IPS-15b (cell line): ENCODE data around the gene SAP30.

ENCODE experiments used
- H3K27me3 ChIP-seq: one replicate; pipeline ENCODE4 v1.6.1; 2013; ENCODE audit warnings: low read length; ENCODE audit not compliant: control insufficient read depth, insufficient read depth
- H3K36me3 ChIP-seq: one replicate; pipeline ENCODE4 v1.6.1; 2013; ENCODE audit warnings: low read length; ENCODE audit not compliant: control insufficient read depth, insufficient read depth
- H3K4me1 ChIP-seq: one replicate; pipeline ENCODE4 v1.6.1; 2013; ENCODE audit warnings: mild to moderate bottlenecking, low read length; ENCODE audit not compliant: control insufficient read depth, insufficient read depth
- H3K4me3 ChIP-seq: one replicate; pipeline ENCODE4 v1.5.1; 2013; ENCODE audit warnings: low read depth, low read length
- H3K9ac ChIP-seq: one replicate; pipeline ENCODE4 v1.6.1; 2013; ENCODE audit warnings: low read depth, mild to moderate bottlenecking, low read length
- H3K9me3 ChIP-seq: one replicate; pipeline ENCODE4 v1.6.1; 2013; ENCODE audit warnings: mild to moderate bottlenecking, low read length; ENCODE audit not compliant: control insufficient read depth, insufficient read depth

The SAP30 gene

GRCh38 chr4:173403051-173403450 lies 32.3 kb downstream of the SAP30 start:
- H3K4me3 ChIP-seq = no peak overlapping the region
- no peak overlapping the region for H3K9ac ChIP-seq
- no peaks in the 10 kb centered on the region for H3K4me1 ChIP-seq
- no peaks in the 10 kb centered on the region for H3K9me3 ChIP-seq
- no peaks in the 10 kb centered on the region for H3K27me3 ChIP-seq
- no peaks in the 10 kb centered on the region for H3K36me3 ChIP-seq

- Histone ChIP-seq H3K4me1 (no peaks in the 10 kb centered on the region), H3K9ac (no peak overlapping the region), H3K36me3 (no peaks in the 10 kb centered on the region), H3K4me3 (no peak overlapping the region), H3K9me3 (no peaks in the 10 kb centered on the region), H3K27me3 (no peaks in the 10 kb centered on the region)
Measured at GRCh38 chr4:173404296-173404865, 33.6 kb downstream of the SAP30 start.

- Histone ChIP-seq H3K27me3 (no peaks in the 10 kb centered on the region), H3K4me3 (no peak overlapping the region), H3K36me3 (no peaks in the 10 kb centered on the region), H3K4me1 (no peaks in the 10 kb centered on the region), H3K9ac (no peak overlapping the region), H3K9me3 (no peaks in the 10 kb centered on the region)
Measured at GRCh38 chr4:173405840-173406606, 35.3 kb downstream of the SAP30 start.

GRCh38 chr4:173410079-173410478 lies 39.3 kb downstream of the SAP30 start:
- no peaks in the 10 kb centered on the region for H3K27me3 ChIP-seq
- H3K9ac ChIP-seq = no peak overlapping the region
- no peak overlapping the region for H3K4me3 ChIP-seq
- no peaks in the 10 kb centered on the region for H3K36me3 ChIP-seq
- no peaks in the 10 kb centered on the region for H3K9me3 ChIP-seq
- no peaks in the 10 kb centered on the region for H3K4me1 ChIP-seq

DNA sequence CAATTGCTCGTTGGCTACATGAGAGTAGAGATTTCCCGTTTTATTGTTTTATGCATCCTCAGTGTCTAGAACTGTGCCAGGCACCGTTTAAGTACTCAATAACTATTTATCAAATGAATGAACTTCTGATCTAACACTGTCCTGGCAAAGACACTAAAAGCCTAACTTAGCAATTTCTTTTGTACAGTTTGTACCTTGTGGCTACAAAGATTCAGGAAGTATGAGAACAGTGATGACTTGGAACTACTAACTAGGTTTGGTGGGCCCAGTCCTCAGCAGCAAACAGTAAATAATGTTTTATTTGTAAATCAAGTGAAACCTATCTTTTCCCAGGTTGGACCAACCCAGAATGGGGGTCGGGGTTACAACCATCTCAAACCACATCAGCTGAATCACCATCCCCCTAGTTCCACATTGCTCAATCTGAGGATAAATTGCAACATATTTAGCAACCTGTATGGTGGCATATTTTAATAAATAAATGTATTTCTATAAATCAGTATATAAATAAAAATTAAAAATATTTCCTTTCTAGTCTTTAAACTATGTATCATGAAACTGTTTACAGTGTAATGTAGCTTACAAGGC lies 40.4 kb downstream of the SAP30 start:
- H3K4me1 ChIP-seq = no peaks in the 10 kb centered on the region
- H3K4me3 ChIP-seq = no peak overlapping the region
- H3K27me3 ChIP-seq = no peaks in the 10 kb centered on the region
- H3K9ac ChIP-seq = no peak overlapping the region
- H3K36me3 ChIP-seq = no peaks in the 10 kb centered on the region
- H3K9me3 ChIP-seq = no peaks in the 10 kb centered on the region

GRCh38 chr4:173413036-173413435 lies 42.3 kb downstream of the SAP30 start:
- no peaks in the 10 kb centered on the region for H3K9me3 ChIP-seq
- no peaks in the 10 kb centered on the region for H3K27me3 ChIP-seq
- no peak overlapping the region for H3K4me3 ChIP-seq
- H3K9ac ChIP-seq = no peak overlapping the region
- H3K36me3 ChIP-seq = no peaks in the 10 kb centered on the region
- H3K4me1 ChIP-seq = no peaks in the 10 kb centered on the region

- no peaks in the 10 kb centered on the region for H3K4me1 ChIP-seq
- no peak overlapping the region for H3K9ac ChIP-seq
- no peak overlapping the region for H3K4me3 ChIP-seq
- no peaks in the 10 kb centered on the region for H3K27me3 ChIP-seq
- no peaks in the 10 kb centered on the region for H3K36me3 ChIP-seq
- H3K9me3 ChIP-seq = no peaks in the 10 kb centered on the region
Measured at GRCh38 chr4:173414456-173414855, 43.7 kb downstream of the SAP30 start.

DNA sequence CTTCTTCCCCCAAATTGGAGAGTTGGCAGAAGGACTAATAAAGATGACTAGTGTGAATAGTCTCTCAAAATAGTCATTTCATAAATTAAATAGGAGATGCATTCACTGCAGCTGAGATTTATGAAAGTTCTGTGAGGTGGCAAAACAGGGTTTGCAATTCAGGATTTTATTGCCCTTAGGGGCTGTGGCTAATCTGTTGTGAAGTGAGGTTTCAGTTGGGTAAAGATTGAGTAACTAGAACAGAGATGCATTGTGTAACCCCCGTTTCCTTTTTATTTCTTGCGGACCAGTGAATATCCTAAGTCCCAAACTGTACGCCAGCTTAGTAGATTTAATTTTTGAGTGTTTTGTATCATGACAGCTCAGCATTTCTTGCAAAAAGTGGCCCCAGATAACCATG lies 44.3 kb downstream of the SAP30 start:
- Histone ChIP-seq H3K9ac (no peak overlapping the region), H3K4me1 (no peaks in the 10 kb centered on the region), H3K9me3 (no peaks in the 10 kb centered on the region), H3K36me3 (no peaks in the 10 kb centered on the region), H3K4me3 (no peak overlapping the region), H3K27me3 (no peaks in the 10 kb centered on the region)

DNA sequence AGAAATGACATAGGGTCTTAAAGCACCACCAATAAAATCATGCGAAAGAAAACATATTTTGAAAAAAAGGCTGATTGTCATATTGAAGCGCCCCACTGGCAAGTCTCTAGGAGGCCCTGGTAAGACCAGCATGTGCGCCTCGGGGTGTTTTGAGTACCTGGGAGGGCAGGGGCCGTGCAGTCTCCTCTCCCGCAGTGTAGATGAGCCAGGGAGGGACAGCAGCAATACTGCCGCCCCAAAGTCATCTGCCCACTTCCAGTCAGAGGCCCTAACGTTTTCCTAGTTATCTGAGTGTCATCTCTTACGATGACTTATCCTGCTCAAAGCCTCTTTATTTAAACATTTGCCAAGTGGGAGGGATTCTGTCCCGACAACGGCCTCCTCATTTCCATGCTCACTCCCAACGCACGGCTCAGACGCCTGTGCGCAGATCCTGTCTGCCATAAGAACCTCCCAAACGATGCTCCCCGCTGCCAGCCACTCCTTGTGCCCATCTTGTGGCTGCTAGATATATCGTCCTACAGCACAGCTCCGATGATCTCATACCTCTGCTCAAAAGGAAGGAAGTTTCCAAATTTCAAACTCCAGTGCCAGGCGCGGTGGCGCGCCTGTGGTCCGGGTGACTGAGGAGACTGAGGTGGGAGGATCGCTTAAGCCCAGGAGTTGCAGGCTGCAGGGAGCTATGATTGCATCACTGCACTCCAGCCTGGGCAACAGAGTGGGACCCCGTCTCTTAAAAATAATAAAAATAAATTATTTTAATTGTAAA lies 45.3 kb downstream of the SAP30 start:
- Histone ChIP-seq H3K4me1 (no peaks in the 10 kb centered on the region), H3K4me3 (no peak overlapping the region), H3K27me3 (no peaks in the 10 kb centered on the region), H3K36me3 (no peaks in the 10 kb centered on the region), H3K9ac (no peak overlapping the region), H3K9me3 (no peaks in the 10 kb centered on the region)

DNA sequence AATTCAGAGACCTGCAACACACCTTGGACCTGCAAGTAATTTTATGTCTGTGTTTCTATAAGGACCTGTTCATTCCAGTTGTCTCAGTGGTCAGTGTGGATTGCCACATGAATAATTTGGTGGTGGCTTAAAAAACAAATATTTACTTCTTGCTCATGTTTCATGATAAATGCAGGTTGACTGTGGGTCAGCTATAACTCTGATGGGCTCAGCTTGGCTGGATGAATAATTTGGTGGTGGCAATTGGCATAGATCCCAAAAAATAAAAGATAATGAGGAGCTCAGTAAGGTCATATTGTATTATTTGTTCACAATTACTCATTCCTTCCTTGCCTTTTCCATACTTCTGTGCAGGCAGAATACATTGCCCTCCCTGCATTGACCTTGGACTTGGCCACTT lies 47.1 kb downstream of the SAP30 start:
- H3K4me1 ChIP-seq = no peaks in the 10 kb centered on the region
- H3K9me3 ChIP-seq = no peaks in the 10 kb centered on the region
- H3K27me3 ChIP-seq = no peaks in the 10 kb centered on the region
- H3K36me3 ChIP-seq = no peaks in the 10 kb centered on the region
- no peak overlapping the region for H3K4me3 ChIP-seq
- no peak overlapping the region for H3K9ac ChIP-seq

DNA sequence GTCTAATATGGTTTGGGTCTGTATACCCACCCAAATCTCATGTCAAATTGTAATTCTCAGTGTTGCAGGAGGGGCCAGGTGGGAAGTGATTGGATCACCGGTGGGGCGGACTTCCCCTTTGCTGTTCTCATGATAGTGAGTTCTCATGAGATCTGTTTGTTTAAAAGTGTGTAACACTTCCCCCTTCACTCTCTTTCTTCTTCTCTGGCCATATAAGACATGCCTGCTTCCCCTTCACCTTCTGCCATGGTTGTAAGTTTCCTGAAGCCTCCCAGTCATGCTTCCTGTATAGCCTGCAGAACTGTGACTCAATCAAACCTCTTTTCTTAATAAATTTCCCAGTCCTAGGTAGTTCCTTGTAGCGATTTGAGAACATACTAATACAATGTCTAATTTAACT lies 47.9 kb downstream of the SAP30 start:
- Histone ChIP-seq H3K4me1 (no peaks in the 10 kb centered on the region), H3K27me3 (no peaks in the 10 kb centered on the region), H3K9ac (no peak overlapping the region), H3K9me3 (no peaks in the 10 kb centered on the region), H3K4me3 (no peak overlapping the region), H3K36me3 (no peaks in the 10 kb centered on the region)
